ENCODE results near the gene XAF1.
"Not testable (repeated sequence)": the region's sequence is repeated elsewhere in the genome, so short reads cannot be mapped to it uniquely, and the experiment has no call there.

GRCh38 chr17:6746665-6747064 lies 9.2 kb upstream of the XAF1 start:
- not testable (repeated sequence) for TF ChIP-seq POLR2AphosphoS5, CTCF, POLR2A (IDR thresholded peaks at IDR 0.05)
